NCI-H1694 (cell line): ENCODE data around the gene TBC1D22A.

Experiments used
- DNase-seq: peaks from one replicate; lab custom pipeline; 2025; lab: John Stamatoyannopoulos, UW

Gene TBC1D22A

DNA sequence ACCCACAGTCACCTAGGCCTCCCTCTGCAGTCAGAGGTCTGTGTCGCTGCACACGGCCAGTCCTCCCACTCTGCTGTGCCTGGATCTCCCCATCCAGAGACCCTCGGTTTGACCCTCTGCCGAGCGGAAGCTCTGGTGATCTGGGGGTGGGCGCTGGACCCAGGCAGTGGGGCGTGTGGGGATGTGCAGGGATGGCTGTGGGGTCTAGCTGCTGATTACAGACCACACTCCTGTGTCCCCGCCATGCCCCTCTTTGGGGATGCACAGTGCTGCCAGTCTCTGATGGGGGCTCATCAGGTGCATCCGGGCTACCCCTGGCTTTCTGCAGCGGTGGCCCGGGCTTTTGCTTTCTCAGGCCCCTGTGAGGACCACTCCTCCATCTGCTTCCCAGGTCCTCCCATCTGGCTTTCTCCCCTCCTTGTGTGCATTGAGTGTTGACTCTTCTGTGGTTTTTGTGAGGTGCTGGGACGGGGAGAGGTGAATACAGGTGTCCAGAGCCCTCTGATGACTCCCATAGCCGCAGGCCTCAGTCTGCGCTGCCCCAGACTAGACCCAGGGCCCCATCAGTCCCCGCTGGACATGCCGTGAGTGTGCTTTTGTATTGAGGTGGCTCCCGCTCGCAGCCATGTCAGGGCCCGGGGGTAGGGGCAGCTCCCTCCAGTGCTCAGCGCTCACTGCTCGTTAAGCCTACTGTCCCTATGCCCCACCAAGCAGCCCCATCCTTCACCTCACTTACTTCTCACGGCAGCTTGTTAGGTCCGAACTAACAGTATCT is 251.6 kb downstream of the TBC1D22A start:
- DNase-seq, result no peak

DNA sequence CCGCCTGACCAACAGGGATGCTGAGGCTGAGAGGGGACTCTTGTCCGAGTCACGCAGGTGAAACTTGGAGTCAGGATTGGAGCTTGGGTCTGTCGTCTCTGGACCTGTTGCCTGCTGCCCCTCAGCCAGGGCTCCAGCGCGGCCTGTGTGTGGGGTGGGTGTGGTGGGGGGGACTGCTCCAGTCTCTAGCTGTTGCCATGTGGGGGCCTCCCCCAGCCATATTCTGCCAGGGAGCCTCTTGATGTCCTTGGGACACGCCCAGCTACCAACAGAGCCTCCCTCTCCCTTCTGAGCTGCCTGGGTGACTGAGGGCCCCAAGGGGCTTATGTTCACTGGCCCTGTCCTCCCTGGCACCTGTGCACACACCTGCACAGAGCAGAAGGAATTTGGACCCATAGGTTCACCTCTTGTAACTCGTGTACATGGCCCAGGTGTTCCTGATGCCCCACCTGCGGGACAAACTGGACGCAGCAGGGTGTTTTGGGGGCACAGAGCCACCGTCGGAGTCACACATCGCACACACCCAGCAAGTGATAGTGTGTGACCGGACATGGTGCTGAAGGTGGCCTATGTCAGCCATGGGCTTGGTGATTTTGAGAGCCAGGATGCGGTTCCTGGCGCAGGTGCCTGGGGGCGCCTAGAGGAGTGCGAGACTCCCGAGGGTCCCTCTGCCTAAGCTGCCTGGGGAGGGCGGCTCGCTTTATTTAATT is 252.3 kb downstream of the TBC1D22A start:
- no peak for DNase-seq

DNA sequence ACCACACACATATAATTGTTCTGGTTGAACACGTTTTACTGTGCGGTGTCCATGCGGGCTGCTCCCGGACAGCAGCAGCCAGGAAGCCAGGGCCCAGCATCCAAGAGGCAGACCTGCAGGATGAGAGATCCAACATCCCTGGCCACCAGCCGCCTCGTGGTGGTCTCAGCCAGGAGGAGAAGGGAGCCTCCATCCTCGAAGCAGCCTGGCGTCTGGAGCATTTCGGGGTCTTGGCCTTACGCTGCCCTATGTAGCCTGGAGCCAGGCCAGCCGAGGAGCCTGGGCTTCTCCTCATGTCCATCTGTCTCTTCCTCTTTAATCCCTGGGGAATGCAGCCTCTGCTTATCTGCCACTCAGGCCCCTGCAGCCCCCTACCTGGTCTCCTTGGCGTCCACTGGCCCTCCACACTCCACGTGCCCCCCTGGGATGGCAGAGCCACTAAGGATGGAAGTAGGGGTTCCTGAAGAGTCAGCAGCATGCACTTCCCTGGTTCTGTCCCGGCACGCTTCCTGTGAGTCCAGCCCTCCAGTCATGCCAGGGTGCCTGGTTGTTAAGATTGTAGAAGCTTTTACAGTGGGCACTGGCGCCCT is 253.2 kb downstream of the TBC1D22A start:
- no peak for DNase-seq

DNA sequence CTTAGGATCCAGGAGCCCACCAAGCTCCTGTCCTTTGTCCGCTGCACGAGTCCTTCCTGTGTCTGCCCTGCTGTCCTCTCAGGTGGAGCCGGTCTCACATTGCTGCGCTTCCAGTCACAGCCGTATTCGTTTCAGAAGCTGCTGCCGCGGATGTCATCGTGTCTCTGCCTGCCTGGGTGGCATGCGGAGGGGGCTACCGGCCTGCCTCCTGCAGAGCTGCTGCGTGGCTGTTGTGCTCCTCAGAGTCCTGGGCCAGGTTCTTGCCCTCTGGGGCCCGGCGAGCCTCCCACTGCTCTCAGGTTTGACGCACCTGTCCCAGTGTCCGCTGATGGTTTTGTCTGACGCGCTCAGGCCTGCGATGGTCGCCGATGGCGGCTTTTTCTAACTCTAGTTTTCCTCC is 254.2 kb downstream of the TBC1D22A start:
- no peak for DNase-seq

DNA sequence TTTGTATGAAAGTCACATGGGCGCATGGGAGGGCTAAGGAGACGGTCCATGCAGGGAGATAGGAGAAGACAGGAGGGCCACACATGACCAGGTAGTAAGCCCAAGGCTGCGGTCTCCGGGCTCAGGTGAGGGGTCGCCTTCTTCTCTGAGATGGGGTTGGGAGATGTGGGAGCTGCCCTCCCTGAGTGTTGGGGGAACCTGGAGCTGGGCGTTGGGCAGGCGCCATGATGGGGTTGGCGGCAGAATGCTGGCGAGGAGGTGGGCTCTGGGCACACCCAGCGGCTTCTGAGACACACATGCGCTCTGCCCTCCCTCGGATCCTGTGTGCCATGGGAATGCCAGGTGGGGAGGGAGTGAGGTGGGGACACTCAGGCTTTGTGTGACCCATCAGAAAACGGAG is 254.8 kb downstream of the TBC1D22A start:
- no peak for DNase-seq

DNA sequence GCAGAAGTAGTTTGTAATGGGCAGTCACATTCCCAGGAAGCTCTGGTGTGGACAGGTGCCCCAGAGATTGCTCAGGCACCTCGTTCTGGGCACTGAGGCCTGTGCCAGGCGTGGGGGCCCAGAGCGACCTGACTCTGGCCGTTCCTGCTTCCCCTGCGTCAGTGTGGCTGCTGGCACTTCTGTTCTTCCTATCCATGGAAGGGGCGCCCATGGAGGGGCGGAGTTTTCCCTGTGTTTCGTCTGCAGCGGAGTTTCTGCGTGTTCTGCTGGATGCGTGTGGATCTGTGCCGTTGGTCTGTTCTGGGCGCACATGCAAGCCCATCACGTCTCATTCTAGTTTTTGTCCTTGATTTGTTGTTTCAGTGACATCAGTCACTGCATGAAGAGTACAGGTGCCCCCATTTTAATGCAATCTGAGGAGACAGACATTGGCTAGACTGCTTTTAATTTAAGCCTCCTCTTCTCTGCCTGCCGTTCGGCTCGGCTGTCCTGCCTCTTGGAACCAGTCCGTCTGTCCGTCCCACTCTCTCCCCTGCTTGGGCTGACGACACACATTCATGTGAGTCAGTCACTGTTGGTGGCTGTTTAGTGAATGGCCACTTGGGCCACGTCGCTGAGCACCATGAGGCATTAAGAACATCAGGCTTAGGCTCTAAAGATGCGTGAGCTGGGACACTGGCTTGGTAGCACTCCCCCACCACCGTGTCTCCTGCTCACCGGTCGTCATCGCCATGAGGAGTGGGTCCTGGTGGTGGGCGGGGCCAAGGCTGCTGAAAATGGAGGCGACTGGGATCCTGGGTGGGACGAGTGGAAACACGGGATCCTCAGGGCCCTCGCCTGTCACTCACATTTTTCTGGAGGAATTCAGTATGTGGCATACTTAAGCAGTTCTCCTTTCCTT is 255.8 kb downstream of the TBC1D22A start:
- no peak for DNase-seq

DNA sequence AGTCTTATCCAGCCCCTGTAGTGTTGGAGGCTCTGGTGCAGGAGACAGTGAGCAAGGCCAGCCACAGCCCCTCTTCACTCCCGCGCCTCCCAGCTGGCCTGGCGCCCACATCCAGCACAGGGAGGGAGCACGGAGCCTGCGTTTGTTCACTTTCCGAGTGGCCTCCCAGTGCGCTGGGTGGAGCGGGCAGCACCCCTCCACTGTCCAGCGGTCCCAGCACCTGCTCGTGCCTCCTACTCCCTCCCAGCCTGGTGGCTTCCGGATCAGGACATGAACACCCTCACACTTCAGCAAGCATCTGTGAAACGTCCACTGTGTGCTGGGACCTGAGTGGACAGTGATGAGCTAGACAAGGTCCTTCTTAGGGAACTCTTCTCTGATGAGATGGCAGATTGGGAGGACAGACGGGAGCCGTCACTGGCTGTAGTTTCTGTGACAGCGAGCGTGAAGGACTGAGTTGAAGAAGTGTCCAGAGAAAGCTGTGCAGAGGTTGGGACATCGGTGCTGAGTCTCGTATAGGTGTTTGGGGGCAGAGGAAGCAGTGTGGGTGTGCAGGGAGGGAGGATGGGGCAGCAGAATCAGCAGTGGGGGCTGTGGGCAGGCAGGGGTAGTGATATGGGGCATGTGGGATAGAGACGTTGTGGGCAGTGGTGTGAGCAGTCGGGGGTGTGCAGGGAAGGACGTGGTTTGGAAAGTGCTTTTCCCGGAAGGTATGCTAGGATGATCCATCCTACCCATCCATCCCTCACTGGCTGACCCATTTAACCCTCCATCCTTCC is 256.8 kb downstream of the TBC1D22A start:
- no peak for DNase-seq

DNA sequence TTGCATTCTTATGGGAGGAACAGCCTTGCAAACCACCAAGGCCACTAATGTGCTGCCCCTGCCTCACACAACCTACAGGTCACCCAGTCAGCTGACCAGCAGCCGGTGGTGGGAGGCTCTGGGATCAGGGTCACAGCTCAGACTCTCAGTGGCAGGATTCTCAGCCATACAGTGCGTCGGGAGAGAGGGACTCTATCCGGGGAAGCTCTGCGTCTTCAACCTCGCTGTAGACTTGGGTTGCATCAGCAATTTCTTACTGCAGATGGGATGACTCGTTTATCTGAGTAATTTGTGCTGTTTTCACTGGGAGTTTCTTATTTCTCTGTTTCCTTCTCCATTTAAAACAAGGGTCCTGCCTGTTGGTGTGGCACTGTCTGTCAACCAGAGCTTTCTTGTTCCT is 257.7 kb downstream of the TBC1D22A start:
- DNase-seq, result no peak

DNA sequence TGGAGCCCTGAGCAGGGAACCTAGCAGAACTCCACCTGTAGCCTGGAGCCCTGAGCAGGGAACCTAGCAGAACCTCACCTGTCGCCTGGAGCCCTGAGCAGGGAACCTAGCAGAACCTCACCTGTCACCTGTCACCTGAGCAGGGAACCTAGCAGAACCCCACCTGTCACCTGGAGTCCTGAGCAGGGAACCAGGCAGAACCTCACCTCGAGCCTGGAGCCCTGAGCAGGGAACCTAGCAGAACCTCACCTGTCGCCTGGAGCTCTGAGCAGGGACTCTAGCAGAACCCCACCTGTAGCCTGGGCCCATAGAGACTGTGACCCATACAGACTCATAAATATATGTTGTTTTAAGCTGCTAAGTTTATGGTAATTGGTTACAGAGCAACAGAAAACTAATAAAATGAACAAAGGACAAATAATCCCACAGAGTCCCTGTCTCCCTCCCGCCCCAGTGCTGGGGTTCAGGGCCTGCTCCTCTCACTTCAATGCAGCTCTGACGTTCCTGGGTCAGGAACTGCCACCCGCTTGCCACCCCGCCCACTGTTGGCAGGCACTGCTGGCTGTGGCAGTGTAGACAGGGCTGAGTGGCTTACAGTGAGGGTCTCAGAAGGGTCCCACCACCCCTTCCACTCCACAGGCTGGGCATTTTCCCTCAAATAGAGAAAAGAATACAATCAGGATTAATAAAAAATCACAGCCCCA is 259.1 kb downstream of the TBC1D22A start:
- DNase-seq, result no peak

DNA sequence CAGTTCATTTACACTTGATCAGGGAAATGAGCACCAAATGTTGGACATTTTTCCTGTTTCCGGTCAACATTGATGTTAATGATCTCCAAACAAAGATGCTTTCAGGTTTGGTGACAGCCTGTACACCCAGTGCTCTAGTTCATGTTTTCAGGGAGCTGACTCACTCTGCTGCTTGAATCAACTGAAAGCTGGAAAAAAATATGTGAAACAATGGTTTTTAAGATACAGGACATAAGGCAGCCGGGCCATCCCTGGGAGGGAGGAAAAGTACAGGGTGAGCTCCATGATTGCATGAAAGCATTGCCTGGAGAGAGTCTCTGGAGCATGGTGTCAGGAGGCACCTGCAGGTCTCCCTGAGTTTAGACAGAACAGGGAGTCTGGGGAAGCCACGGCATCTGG is 259.6 kb downstream of the TBC1D22A start:
- no peak for DNase-seq

DNA sequence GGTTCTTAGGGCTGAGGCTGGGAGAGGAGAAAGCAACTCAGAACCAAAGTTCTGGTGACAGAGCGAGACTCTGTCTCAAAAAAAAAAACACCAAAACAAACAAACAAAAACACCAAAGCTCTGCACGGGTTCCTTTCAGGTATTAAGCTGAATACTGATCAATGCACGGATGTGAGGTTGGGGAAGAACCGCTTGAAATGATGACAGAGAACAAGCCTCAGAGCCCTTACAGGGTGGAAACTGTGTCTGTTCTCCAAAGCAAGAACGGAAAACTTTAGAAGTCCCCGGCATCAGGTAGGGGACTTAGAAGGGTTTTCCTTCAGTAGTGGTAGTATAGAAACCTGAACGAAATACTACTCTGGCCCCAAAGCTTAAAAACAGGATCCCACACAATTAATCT is 260.0 kb downstream of the TBC1D22A start:
- no peak for DNase-seq

DNA sequence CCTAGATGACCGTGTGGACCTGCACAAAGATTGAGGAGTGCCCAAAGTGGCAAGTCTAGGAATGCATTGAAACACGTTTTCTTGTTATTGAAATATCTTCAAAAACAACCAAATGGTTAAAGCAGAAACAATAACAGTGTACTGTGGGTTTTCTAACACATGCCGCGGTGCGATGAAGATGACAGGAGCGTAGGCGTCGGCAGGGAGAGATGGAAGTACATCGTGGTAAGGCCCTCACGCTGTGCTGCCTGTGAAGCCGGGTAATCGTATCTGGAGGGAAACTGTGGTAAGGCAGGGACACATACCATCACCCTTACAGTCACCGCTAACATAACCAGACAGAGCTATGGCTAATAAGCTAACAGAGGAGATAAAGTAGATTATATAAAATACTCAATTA is 261.4 kb downstream of the TBC1D22A start:
- DNase-seq, result no peak

DNA sequence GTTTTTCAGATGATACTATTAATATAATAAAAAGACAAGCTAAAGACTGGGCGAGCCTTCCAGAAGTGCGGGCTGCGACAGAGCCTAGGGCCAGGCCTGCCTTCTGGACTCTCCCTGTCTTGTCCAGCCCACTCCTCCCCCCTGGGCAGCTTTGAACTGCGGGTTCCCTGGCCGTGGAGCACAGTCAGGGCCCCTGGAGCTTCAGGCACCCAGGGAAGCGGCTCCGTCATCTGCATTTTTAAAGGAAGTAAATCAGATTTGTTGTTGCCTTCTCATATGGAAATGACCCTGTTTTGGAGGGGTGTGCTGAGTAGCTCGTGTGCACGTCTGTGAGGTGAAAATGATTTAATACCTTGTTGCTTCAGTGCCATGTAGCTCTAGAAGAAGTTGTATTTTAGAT is 265.3 kb downstream of the TBC1D22A start:
- DNase-seq, result no peak

DNA sequence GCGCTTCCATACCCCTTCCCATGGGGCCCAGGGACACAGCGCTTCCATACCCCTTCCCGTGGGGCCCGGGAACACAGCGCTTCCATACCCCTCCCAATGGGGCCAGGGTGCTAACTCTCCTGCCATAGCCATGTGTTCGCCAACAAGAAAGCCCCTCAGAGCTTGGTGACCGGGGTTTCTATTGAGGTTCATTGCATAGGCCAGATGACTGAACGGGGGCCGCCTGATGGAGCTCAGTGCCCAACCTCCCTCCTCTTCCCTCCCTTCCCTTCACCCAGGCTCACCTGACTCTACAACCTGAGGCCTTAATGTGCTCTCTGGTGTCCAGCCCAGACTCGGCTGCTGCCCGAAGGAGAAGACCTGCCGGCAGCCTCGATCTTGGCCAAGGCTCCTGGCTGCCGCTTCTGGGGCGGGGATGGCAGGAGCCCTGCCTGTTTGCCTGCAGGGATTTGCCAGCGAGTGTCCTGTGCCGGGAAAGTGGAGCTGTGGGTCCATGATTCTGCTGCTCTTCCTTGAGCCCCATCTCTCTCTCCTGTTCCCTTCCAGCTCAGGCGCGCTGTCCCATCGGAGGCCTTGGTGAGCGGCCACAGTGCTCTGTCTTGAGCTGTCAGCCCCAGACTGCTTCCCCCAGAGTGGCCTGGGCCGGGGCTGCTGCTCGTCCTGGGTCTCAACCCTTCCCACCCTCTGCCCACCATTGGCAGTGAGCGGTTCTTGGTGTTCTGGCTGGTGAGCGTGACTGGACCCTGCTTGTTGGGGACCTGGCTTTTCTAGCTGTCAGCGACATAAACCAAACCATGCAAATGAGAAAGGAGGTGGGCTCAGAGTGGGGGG is 267.0 kb downstream of the TBC1D22A start:
- no peak for DNase-seq

DNA sequence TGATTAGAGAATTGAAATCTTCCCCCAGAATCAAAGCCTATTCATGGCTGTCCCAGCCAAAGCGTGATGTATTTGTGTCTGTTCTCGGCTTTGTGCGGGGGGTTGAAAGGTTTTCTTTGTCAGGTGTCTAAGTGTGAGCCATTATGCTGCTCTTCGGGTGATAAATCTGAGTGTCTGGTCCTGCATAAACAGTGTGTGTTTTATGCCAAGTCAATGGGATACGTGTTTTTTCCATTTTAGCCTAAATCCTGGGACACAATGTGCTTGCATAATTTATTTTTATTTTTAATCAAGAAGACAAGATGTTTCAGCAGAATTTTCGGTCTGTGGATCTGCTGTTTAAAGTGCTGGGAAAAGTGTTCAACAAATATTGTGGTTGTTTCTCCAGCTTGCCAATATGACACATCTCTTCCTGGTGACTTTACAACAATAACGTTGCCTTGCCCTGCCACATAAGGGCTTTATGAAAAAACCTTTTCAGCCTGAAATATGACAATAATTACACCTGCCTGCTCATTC is 267.8 kb downstream of the TBC1D22A start:
- no peak for DNase-seq

DNA sequence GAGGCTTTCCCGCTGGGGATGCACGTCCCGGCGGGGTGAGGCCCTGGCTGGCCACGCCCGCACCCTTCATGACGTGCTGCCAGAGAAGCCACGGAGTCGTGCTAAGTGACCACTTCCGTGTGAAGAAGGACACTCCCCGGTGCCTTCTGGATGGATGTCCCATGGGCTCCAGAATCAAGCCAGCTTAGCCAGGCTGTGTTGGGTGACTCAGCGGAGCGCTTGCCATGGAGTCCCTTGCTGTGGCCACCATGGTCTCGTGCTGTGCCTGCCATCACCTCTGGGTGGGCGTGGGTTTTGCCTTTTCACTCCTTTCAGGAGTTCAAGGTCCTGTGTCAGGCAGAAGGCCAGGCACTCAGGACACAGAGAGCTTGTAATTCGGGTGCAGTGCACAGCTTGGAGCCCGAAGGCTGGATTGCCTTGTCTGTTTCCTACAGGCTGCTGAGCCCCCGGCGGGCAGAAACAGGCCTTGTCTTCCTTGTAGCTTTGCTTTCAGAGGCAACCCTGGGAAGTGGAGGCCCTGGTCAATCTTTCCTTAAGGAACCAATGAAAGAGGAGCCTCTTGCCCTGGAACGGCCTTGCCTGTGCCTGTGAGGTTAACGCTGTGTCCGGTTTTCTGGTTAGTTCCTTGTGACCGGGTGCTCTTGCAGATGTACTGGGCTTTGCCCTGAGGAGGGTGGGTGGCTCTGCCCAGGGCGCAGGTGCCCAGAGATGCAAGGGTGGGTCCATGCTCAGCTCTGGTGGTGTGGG is 268.6 kb downstream of the TBC1D22A start:
- no peak for DNase-seq

DNA sequence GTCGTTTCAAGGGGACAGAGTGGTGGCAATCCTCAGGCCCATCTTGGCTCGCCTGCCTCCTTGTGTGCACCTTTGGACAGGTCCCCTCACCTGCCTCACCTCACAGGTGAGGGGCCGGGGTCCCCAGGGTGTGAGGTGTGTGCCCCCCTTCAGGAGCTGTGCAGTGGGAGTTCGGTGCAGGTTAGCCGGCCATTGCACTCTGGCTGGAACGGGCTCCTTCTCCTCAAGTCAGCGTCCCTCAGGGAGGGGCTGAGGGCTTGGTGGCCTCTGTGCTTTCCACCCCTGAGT is 269.1 kb downstream of the TBC1D22A start:
- DNase-seq, result no peak

DNA sequence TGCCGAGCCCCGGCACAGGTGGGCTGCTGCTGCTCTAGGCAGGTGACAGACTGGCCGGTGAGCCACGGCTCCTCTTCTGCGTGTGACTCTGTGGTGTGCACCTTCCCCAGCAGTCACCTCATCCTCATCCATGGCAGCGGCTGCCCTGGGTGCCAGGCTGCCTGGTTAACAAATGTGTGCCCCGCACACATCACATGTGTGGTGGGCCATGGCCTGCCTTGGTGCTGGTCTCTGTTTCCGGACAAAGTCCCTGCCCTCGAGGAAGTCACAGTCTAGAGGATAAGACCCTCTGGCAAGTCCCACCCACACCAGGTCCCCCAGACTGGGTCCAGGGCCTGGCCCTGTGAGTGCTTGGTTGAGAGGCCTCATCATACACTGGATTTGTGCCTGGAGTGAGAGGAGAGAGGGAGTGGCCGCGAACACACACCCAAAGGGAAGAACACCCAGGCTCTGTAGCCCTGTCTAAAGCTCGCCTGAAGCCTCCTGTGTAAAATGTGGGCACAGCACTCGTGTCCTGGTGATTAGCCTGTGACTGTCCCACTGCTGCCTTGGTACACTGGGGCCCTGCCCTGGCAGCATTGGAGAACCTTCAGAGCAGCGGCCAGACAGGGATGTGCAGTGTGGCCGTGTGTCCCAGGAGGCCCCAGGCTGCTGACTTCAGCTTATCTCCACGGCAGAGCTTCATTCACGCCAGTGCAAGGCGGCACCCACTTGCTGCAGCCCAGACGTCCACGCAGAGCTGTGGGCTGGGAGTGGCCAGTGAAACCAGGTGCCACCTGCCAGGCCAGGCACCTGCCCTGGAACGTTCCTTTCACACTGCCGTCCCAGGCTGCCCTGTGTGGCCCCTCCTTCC is 269.9 kb downstream of the TBC1D22A start:
- no peak for DNase-seq
